ENCODE measurements around the gene MYL10.

GRCh38 chr7:101630591-101630990, 1.5 kb upstream of the MYL10 start:
- no peak for TF ChIP-seq CTCF (conservative IDR thresholded peaks at IDR 0.05; ENCODE audit: low read depth in 2 of 2)
- no peak for TF ChIP-seq EZH2 (IDR thresholded peaks at IDR 0.05; ENCODE audit: low read depth, unreplicated experiment)
- no peak for TF ChIP-seq POLR2AphosphoS5 (IDR thresholded peaks at IDR 0.05; ENCODE audit: low read depth)
- no peak for TF ChIP-seq REST (IDR thresholded peaks at IDR 0.05; ENCODE audit: unreplicated experiment)
- TF ChIP-seq EZH2phosphoT487 (IDR thresholded peaks at IDR 0.05; ENCODE audit: unreplicated experiment), result no peak
- TF ChIP-seq CREB1 (CRISPR knock-in tag; IDR thresholded peaks at IDR 0.05; ENCODE audit: low read depth), result no peak
- no peak for TF ChIP-seq ZNF114 (CRISPR knock-in tag; IDR thresholded peaks at IDR 0.05)

Measured in GM23338 (cell line).